Thyroid gland (tissue), 4 donors: Measurements from ENCODE around the gene ADCY5.

Experiments used
- POLR2A ChIP-seq, 2 donors: fragments of 450-650 bp; IDR thresholded peaks; one replicate each; pipeline ENCODE4 v1.6.1; 2017; ENCODE audit warnings: antibody characterized with exemption in 2 of 2, mild to moderate bottlenecking in 2 of 2, moderate library complexity in 1 of 2
- TF ChIP-seq, protein P1 (sequence below), 6 experiments: fragments of 200-600 bp in 3 of 6; fragments of 450-650 bp in 3 of 6; sonication (generic) in 3 of 6; IDR thresholded peaks; one replicate each; pipeline ENCODE4 v1.5.1; 2016 to 2019; ENCODE audit warnings: antibody characterized with exemption in 6 of 6, mild to moderate bottlenecking in 2 of 6, inconsistent platforms in 1 of 6, moderate library complexity in 1 of 6

DNA sequence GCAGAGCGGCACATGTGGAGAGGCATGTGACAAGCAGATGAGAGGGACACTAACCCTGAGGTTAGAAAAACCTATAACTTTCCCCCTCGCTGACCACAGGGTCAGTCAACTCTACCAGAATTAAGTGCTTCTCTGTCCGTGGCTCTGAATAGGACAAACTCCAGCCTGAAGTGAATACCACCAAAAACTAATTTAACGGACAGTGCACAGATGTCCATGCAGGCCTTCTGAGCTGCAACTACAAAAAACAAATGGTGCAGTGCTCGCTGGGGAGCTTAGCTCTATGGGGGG lies 59.3 kb downstream of the ADCY5 start:
- TF ChIP-seq, protein P1, sequence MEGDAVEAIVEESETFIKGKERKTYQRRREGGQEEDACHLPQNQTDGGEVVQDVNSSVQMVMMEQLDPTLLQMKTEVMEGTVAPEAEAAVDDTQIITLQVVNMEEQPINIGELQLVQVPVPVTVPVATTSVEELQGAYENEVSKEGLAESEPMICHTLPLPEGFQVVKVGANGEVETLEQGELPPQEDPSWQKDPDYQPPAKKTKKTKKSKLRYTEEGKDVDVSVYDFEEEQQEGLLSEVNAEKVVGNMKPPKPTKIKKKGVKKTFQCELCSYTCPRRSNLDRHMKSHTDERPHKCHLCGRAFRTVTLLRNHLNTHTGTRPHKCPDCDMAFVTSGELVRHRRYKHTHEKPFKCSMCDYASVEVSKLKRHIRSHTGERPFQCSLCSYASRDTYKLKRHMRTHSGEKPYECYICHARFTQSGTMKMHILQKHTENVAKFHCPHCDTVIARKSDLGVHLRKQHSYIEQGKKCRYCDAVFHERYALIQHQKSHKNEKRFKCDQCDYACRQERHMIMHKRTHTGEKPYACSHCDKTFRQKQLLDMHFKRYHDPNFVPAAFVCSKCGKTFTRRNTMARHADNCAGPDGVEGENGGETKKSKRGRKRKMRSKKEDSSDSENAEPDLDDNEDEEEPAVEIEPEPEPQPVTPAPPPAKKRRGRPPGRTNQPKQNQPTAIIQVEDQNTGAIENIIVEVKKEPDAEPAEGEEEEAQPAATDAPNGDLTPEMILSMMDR (IDR thresholded peaks at IDR 0.05), result no peak
- no peak for TF ChIP-seq POLR2A (IDR thresholded peaks at IDR 0.05)
